ENCODE results near the gene TPCN2. TPM values are rescaled to one million over a fixed set of nuclear protein-coding genes. Genes with fewer than 3 reads are reported as not detected.
A peak's percentile ranks its signal among the peaks of the same experiment; 100 is the strongest.

Gene TPCN2
- total RNA-seq, 1 donor from 2014 or later, result 9.1 TPM

DNA sequence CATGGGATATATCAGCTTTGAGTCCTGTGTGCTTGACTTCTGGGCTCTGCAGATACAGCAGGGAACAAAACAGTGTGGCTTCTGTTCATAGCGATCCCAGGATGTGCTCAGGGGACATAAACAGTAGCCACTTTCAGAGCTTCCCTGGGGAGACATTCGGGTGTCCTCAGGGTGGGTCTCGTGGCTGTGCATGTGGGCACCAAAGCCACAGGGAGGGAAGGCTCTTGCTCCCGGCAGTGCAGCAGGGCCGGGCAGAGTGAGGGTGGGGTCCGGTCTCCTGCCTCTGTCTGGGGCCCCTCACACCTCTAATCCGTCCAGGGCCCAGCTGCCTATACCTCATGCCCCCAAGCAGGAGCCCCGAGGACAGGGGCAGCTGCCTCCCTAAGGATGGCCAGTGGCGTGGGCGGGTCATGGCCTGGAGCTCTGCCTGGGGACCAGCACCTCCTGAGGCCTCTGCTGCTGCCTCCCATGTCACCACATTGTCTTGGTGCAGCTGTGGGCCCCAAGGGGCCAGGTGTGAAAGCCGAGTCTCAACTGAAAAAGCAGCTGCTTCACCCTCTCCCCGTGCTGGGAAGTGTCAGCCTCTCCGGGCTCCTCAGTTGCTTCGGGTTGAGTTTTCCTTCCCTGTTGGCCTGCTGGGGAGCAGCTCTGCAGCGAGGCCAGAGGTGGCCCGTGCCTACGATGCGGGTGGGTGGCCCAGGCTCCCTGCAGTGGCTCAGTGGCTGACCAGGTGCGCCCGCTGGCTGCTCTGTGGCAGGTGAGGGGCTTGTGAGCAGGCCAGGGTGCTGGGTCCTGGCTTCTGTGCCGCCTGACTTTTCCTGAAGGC is 3.8 kb downstream of the TPCN2 start:
- ATAC-seq (no peak), DNase-seq (ENCODE audit: missing footprints) (peak; percentile 60)
- intact Hi-C loops (cut with DNase I), result loop anchor here (5.0 kb wide), 2 partner anchors 35 to 105 kb away; no protein-coding TSS in a partner anchor

DNA sequence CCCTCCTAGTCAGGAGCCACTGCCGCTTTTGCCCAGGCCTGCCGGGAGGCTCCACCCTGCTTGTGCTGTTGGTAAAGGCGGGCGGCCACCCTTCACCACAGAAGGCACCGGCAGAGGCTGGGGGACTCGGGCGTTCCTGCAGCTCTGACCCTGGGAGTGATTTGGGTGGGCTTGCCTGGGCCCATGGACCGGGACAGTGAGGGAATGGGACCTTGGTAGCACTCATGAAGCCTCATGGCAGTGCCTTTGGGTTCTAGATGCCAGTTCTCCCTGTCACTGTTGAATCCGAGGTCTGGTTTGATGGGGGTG is 4.4 kb downstream of the TPCN2 start:
- DNase-seq (ENCODE audit: missing footprints) (no peak), ATAC-seq (no peak)
- intact Hi-C loops (cut with DNase I), result loop anchor here (5.0 kb wide), 2 partner anchors 34 to 106 kb away; no protein-coding TSS in a partner anchor

- peak; percentile 23 for ATAC-seq
- peak; percentile 57 for DNase-seq (ENCODE audit: missing footprints)
- intact Hi-C loops (cut with DNase I), result loop anchor here (5.0 kb wide), 2 partner anchors 34 to 106 kb away; no protein-coding TSS in a partner anchor
Measured at GRCh38 chr11:69053546-69054396, 5.0 kb downstream of the TPCN2 start.

- intact Hi-C loops (cut with DNase I), result loop anchor here (5.0 kb wide), 2 partner anchors 33 to 107 kb away; no protein-coding TSS in a partner anchor
- ATAC-seq (no peak), DNase-seq (ENCODE audit: missing footprints) (peak; percentile 61)
Measured at GRCh38 chr11:69054397-69055211, 5.9 kb downstream of the TPCN2 start.

- intact Hi-C loops (cut with DNase I), result no loop called here
- ATAC-seq (no peak), DNase-seq (ENCODE audit: missing footprints) (peak; percentile 40)
Measured at GRCh38 chr11:69055212-69055586, 6.5 kb downstream of the TPCN2 start.

DNA sequence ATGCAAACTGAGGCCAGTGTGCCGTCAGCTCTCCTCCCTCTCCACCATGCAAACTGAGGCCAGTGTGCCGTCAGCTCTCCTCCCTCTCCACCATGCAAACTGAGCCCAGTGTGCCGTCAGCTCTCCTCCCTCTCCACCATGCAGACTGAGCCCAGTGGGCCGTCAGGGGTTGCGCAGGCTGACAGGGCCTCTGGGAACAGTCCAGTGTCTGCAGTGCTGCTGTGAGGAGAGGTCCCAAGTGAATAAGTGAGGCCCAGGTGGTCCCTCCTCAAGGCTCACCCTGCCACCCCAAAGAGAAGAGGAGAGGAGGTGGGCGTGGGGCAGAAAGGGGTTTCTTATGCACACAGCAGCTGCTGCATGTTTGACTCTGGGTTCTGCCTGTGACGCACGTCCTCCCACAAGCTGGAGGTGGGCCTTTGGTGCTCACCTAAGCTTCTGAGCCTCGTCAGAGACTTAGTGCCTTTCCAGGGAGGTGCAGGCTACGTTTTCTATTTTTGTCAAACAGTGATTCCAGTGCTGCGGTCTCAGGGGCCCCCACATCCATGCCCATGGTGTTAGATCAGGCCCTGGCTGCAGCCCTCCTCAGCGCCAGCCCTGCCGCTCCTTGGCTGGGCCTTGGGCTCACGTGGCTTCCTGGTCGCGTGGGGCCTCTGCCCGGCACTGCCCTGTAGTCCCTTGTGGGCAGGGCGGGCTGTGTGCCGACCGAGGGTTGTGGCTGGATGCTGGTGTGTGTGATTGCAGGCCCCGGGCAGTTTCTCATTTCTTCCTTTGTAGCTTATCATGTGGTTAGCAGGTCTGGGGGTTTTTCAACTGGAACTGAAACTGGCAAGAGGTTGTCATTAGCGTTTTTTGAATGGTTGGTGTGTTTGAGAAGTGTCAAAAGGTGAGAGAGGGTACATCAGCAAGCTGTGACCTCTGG is 7.1 kb downstream of the TPCN2 start:
- DNase-seq (ENCODE audit: missing footprints) (peak; percentile 79), ATAC-seq (no peak)
- intact Hi-C loops (cut with DNase I), result no loop called here

- DNase-seq (ENCODE audit: missing footprints), result peak; percentile 55
- intact Hi-C loops (cut with DNase I), result no loop called here
- no peak for ATAC-seq
Measured at GRCh38 chr11:69057236-69057635, 8.5 kb downstream of the TPCN2 start.

DNA sequence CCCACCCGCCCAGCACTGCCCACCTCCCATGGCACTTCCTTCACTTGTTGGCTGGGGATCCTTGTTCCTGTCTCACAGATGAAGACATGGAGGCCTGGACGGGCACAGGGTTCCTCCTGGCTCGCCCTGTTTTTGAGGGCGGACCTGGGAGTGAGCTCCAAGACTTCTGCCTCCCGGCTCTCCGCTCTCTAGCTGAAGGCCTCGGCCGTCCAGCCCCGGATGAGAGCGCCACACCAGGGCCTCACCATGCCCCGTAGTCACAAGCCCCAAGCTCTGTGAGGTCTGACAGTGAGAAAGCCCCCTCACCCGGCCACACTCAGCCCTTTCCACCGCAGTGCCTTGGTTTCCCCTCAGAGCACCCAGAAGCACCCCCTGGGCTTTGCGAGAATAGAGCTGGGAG is 9.1 kb downstream of the TPCN2 start:
- no peak for ATAC-seq
- intact Hi-C loops (cut with DNase I), result no loop called here
- peak; percentile 55 for DNase-seq (ENCODE audit: missing footprints)

DNA sequence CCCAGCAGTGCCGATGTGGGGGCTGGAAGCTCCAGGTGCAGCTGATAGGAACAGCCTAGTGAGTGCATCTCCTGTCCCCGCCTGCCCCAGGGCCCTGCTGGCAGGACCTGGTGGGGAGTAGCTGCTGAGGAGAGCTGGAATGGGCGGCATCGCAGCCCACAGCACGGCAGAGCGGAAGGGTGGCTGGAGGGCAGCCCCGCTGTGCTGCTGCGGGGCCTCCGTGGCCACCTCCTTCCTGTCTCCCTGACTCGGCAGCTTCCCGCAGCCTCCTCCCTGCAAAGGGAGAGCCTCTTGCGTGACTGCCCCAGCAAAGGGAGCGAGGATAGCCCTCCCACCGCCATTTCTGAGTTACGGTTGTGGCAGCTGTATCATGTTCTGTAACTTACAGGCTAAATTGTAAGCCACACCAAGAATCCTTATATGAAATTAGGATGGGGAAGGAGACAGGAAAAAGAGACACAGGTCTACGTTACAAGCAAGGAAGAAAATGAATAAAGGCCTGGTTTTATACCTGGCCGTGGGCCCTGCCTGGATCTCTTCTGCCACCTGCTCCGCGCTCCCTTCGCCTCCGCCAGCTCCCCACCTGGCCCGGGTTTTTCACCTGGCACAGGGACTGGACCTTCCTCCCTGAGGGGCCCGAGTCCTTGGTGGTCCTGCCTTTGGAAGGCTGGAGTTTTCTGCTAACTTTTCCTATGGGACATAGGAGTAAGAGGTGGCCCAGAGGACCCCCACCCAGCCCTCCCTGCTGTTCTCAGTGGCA is 10.0 kb downstream of the TPCN2 start:
- DNase-seq (ENCODE audit: missing footprints), result peak; percentile 17

DNA sequence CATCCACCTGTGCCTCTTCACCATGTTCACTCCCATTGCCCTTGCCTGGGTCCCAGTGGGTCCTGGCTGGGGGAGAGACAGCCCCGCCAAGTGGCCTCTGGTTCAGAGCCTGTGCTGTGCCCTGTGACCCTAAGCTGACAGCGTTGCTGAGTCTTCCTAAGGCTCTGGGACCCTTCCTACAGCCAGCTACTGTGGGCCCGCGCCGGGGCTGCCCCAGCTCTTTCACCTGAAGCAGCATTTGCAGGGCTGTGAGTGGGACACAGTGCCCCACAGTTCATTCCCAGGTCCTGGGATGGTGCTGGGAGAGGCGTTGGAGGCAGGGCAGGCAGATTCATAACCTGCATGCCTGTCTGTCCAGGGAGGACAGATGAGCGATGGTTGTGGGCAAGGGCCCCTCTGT is 10.7 kb downstream of the TPCN2 start:
- intact Hi-C loops (cut with DNase I), result no loop called here
- no peak for ATAC-seq
- DNase-seq (ENCODE audit: missing footprints), result peak; percentile 37

More for the DNA sequence above, 10.0 kb downstream of the TPCN2 start:
- no peak for ATAC-seq
- intact Hi-C loops (cut with DNase I), result no loop called here

GRCh38 chr11:69059985-69060384 is 11.3 kb downstream of the TPCN2 start:
- intact Hi-C loops (cut with DNase I), result no loop called here
- ATAC-seq, result no peak
- peak; percentile 17 for DNase-seq (ENCODE audit: missing footprints)

DNA sequence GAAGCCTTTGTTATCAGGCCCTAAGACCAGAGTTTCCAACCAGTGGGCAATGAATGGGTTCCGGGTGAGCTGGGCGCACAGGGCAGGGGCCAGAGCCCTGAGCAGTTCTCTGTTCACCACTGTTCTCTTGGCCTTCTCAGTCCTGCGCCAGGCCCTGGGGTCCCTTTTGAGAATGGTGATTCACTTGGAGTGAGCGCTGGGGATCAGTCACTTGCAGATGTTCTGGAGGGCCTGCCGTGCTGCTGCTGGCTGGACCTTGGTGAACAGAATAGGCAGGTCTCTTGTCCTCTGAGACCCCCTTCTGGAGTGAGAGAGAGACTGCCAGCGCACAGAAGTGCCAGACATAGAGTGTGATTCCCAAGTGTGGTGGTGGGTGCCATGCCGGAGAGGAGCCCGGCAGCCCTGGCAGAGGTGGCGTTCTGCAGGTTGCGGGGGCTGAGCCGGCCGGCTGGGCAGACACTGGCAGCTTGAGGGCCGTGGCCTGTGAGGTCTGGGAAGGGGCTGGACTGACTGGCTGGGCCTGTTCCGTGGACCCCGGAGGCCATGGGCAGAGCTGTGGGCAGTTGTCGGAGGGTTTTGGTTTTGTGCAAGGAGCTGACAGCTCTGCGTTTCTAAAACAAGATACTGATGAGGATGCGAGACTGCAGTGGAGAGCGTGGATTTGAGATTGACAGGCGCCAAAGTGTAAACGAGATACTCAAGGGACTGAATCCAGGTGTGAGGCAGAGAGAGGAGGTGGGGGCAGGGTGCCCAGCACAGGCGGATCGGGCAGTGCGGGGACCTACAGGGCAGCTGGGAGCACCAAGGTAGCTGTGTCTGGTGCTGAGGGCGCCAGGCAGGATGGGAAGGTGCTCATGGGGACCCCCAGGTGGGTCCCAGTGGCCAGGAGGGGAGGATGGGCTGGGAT is 12.3 kb downstream of the TPCN2 start:
- DNase-seq (ENCODE audit: missing footprints), result peak; percentile 57
- intact Hi-C loops (cut with DNase I), result no loop called here
- no peak for ATAC-seq

GRCh38 chr11:69061713-69062053 is 13.0 kb downstream of the TPCN2 start:
- DNase-seq (ENCODE audit: missing footprints) (no peak), ATAC-seq (no peak)
- intact Hi-C loops (cut with DNase I), result no loop called here

DNA sequence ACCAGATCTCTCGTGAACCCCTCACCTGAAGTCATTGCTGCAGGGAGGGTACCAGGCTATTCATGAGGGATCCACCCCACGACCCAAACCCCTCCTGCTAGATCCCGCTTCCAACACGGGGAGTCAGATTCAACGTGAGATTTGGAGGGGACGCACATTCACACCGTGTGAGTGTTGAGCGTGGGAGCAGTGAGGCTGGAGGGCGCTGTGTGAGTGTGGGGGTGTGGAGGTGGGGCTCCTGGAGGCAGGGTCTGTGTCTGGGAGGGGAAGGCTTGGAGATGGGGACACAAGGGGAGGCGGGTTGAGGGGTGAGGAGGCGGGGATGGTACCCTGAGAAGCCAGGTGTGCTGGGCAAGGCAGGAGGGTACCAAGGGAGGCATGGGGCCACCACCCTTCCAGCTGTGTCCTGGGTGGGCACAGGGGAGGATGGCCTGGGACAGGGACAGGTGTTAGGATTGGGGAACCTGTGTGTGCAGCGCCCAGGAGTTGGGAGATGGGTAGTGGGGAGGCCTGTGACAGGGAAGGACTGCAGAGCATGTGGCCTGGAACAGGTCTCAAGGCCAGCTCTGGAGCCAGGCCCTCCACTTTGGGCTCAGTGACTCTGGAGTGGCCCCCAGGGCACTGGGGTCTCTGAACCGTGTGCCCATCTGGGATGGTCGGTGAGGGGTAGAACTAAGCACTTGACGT is 13.6 kb downstream of the TPCN2 start:
- intact Hi-C loops (cut with DNase I), result no loop called here
- no peak for ATAC-seq
- DNase-seq (ENCODE audit: missing footprints), result peak; percentile 37

GRCh38 chr11:69062873-69063651 is 14.3 kb downstream of the TPCN2 start:
- no peak for ATAC-seq
- intact Hi-C loops (cut with DNase I), result no loop called here
- DNase-seq (ENCODE audit: missing footprints), result peak; percentile 49
